Measurements from ENCODE around the gene CSTB.

The CSTB gene

DNA sequence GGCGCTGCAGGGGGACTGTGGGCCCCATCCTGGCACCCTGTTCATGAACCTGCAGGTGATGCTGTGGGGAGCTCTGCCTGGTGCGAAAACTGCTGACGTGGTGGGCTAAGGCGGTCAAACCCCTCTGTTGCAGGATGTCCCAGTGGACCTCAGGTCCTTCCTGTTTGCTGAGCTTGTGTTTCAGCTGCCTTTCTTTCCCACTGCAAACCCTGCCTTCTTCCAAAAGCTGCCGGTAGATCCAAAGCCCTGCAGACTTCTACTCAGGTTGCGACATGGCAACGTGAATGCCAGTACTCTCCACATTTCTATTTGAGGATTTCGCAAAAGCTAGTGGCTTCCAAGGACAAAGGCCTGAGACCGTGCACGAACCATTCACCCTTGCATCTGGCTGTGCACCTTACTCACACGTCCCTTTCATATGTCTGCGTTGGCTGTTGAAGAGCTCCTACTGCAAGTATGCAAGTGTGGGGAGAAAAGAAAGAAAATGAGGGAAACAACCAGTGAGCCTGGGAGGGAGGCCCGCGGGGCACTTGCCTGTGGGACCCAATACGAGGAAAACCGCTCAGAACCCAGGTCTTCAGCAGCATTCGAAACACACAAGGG lies 7.1 kb upstream of the CSTB start (continued):
- TF ChIP-seq, protein P1, sequence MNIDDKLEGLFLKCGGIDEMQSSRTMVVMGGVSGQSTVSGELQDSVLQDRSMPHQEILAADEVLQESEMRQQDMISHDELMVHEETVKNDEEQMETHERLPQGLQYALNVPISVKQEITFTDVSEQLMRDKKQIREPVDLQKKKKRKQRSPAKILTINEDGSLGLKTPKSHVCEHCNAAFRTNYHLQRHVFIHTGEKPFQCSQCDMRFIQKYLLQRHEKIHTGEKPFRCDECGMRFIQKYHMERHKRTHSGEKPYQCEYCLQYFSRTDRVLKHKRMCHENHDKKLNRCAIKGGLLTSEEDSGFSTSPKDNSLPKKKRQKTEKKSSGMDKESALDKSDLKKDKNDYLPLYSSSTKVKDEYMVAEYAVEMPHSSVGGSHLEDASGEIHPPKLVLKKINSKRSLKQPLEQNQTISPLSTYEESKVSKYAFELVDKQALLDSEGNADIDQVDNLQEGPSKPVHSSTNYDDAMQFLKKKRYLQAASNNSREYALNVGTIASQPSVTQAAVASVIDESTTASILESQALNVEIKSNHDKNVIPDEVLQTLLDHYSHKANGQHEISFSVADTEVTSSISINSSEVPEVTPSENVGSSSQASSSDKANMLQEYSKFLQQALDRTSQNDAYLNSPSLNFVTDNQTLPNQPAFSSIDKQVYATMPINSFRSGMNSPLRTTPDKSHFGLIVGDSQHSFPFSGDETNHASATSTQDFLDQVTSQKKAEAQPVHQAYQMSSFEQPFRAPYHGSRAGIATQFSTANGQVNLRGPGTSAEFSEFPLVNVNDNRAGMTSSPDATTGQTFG (tag by site-specific recombination; IDR thresholded peaks at IDR 0.05; ENCODE audit: borderline replicate concordance): no peak

DNA sequence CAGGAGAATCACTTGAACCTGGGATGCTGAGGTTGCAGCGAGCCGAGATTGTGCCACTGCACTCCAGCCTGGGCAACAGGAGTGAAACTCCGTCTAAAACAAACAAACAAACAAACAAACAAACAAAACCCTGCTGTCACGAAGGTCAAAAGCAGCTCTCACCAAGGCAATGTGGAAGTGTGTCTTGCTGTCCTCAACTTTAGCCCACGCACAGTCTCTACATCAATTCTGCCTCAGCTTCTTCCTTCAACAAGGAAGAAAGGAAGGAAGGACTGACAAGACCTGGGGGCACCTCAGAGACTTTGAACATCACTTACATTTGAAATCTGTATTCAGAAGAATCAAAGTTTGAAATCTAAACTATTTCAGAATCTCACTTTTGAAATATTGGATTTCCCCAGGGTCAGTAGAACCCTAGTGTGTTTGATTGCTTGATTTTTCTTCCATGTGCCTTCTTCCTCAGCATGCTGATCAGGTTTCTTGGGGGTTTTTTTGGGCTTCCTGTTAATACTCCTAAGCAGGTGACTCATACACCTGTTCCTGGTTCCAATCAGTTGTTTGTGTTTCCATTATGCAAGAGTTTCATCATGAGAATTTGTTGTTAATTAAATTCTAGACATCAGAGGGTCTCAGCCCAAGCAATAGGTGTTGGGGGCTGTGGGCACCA lies 6.5 kb upstream of the CSTB start:
- ChIA-PET POLR2A (no interaction called here), CTCF (interaction anchor here (0.5 to 1.2 kb wide), 3 partner anchors 10 to 54 kb away, joined by 3 to 5 read pairs (median 5); no protein-coding TSS in a partner anchor)
- no peaks in the 10 kb centered on the region for H3K9me3 ChIP-seq (ENCODE audit: control insufficient read depth, insufficient read depth, low read depth, low read length)
- no peak overlapping the region for H3K27ac ChIP-seq (ENCODE audit: extremely low read depth, low read depth, low read length)
- H3K4me1 ChIP-seq (ENCODE audit: control insufficient read depth, insufficient read depth, low read length): no peaks in the 10 kb centered on the region
- no peaks in the 10 kb centered on the region for H3K36me3 ChIP-seq (ENCODE audit: control insufficient read depth in 2 of 2, insufficient read depth in 1 of 2, low read length in 2 of 2)
- TF ChIP-seq ZNF10 (tag by site-specific recombination; IDR thresholded peaks at IDR 0.05) (peak; percentile 84), SCRT2 (tag by site-specific recombination; IDR thresholded peaks at IDR 0.05) (peak; percentile 86), ZBTB8A (tag by site-specific recombination; IDR thresholded peaks at IDR 0.05) (no peak), ZNF548 (tag by site-specific recombination; IDR thresholded peaks at IDR 0.05) (no peak)
- TF ChIP-seq, protein P2, sequence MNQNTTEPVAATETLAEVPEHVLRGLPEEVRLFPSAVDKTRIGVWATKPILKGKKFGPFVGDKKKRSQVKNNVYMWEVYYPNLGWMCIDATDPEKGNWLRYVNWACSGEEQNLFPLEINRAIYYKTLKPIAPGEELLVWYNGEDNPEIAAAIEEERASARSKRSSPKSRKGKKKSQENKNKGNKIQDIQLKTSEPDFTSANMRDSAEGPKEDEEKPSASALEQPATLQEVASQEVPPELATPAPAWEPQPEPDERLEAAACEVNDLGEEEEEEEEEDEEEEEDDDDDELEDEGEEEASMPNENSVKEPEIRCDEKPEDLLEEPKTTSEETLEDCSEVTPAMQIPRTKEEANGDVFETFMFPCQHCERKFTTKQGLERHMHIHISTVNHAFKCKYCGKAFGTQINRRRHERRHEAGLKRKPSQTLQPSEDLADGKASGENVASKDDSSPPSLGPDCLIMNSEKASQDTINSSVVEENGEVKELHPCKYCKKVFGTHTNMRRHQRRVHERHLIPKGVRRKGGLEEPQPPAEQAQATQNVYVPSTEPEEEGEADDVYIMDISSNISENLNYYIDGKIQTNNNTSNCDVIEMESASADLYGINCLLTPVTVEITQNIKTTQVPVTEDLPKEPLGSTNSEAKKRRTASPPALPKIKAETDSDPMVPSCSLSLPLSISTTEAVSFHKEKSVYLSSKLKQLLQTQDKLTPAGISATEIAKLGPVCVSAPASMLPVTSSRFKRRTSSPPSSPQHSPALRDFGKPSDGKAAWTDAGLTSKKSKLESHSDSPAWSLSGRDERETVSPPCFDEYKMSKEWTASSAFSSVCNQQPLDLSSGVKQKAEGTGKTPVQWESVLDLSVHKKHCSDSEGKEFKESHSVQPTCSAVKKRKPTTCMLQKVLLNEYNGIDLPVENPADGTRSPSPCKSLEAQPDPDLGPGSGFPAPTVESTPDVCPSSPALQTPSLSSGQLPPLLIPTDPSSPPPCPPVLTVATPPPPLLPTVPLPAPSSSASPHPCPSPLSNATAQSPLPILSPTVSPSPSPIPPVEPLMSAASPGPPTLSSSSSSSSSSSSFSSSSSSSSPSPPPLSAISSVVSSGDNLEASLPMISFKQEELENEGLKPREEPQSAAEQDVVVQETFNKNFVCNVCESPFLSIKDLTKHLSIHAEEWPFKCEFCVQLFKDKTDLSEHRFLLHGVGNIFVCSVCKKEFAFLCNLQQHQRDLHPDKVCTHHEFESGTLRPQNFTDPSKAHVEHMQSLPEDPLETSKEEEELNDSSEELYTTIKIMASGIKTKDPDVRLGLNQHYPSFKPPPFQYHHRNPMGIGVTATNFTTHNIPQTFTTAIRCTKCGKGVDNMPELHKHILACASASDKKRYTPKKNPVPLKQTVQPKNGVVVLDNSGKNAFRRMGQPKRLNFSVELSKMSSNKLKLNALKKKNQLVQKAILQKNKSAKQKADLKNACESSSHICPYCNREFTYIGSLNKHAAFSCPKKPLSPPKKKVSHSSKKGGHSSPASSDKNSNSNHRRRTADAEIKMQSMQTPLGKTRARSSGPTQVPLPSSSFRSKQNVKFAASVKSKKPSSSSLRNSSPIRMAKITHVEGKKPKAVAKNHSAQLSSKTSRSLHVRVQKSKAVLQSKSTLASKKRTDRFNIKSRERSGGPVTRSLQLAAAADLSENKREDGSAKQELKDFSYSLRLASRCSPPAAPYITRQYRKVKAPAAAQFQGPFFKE (tag by site-specific recombination; IDR thresholded peaks at IDR 0.05; ENCODE audit: borderline replicate concordance): no peak
- TF ChIP-seq, protein P3, sequence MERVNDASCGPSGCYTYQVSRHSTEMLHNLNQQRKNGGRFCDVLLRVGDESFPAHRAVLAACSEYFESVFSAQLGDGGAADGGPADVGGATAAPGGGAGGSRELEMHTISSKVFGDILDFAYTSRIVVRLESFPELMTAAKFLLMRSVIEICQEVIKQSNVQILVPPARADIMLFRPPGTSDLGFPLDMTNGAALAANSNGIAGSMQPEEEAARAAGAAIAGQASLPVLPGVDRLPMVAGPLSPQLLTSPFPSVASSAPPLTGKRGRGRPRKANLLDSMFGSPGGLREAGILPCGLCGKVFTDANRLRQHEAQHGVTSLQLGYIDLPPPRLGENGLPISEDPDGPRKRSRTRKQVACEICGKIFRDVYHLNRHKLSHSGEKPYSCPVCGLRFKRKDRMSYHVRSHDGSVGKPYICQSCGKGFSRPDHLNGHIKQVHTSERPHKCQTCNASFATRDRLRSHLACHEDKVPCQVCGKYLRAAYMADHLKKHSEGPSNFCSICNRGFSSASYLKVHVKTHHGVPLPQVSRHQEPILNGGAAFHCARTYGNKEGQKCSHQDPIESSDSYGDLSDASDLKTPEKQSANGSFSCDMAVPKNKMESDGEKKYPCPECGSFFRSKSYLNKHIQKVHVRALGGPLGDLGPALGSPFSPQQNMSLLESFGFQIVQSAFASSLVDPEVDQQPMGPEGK (tag by site-specific recombination; IDR thresholded peaks at IDR 0.05): 0 out of 2 replicates have a peak, but pooled peaks have one; percentile 13
- TF ChIP-seq, protein P4, sequence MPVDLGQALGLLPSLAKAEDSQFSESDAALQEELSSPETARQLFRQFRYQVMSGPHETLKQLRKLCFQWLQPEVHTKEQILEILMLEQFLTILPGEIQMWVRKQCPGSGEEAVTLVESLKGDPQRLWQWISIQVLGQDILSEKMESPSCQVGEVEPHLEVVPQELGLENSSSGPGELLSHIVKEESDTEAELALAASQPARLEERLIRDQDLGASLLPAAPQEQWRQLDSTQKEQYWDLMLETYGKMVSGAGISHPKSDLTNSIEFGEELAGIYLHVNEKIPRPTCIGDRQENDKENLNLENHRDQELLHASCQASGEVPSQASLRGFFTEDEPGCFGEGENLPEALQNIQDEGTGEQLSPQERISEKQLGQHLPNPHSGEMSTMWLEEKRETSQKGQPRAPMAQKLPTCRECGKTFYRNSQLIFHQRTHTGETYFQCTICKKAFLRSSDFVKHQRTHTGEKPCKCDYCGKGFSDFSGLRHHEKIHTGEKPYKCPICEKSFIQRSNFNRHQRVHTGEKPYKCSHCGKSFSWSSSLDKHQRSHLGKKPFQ (tag by site-specific recombination; IDR thresholded peaks at IDR 0.05): no peak
- H3K4me3 ChIP-seq (ENCODE audit: low read depth, low read length): no peak overlapping the region

DNA sequence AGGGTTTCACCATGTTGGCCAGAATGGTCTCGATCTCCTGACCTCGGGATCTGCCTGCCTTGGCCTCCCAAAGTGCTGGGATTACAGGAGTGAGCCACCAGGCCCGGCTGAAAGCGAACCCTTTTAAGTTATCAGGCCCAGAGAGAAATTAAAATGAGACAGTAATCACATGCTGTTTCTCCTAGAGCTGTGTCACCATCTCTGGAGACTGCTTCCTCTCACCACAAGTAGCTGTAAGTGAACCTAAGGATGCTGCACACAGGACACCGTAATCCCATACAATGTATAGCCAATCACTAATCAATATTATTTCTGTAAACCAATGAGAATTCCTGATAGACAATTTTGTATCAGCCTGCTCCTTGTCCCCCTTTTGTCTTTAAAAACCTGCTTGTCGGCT lies 5.7 kb upstream of the CSTB start:
- ChIA-PET CTCF (interaction anchor here (0.5 to 1.2 kb wide), 2 partner anchors 42 to 53 kb away, joined by 3 to 5 read pairs; no protein-coding TSS in a partner anchor), POLR2A (no interaction called here)
- no peak overlapping the region for H3K4me3 ChIP-seq (ENCODE audit: low read depth, low read length)
- H3K36me3 ChIP-seq (ENCODE audit: control insufficient read depth in 2 of 2, insufficient read depth in 1 of 2, low read length in 2 of 2): no peaks in the 10 kb centered on the region
- no peak overlapping the region for H3K27ac ChIP-seq (ENCODE audit: extremely low read depth, low read depth, low read length)
- no peaks in the 10 kb centered on the region for H3K9me3 ChIP-seq (ENCODE audit: control insufficient read depth, insufficient read depth, low read depth, low read length)
- H3K4me1 ChIP-seq (ENCODE audit: control insufficient read depth, insufficient read depth, low read length): no peaks in the 10 kb centered on the region
- no peak for TF ChIP-seq ZNF184 (tag by site-specific recombination; IDR thresholded peaks at IDR 0.05)
- TF ChIP-seq, protein P5, sequence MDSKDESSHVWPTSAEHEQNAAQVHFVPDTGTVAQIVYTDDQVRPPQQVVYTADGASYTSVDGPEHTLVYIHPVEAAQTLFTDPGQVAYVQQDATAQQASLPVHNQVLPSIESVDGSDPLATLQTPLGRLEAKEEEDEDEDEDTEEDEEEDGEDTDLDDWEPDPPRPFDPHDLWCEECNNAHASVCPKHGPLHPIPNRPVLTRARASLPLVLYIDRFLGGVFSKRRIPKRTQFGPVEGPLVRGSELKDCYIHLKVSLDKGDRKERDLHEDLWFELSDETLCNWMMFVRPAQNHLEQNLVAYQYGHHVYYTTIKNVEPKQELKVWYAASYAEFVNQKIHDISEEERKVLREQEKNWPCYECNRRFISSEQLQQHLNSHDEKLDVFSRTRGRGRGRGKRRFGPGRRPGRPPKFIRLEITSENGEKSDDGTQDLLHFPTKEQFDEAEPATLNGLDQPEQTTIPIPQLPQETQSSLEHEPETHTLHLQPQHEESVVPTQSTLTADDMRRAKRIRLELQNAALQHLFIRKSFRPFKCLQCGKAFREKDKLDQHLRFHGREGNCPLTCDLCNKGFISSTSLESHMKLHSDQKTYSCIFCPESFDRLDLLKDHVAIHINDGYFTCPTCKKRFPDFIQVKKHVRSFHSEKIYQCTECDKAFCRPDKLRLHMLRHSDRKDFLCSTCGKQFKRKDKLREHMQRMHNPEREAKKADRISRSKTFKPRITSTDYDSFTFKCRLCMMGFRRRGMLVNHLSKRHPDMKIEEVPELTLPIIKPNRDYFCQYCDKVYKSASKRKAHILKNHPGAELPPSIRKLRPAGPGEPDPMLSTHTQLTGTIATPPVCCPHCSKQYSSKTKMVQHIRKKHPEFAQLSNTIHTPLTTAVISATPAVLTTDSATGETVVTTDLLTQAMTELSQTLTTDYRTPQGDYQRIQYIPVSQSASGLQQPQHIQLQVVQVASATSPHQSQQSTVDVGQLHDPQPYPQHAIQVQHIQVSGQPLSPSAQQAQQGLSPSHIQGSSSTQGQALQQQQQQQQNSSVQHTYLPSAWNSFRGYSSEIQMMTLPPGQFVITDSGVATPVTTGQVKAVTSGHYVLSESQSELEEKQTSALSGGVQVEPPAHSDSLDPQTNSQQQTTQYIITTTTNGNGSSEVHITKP (tag by site-specific recombination; IDR thresholded peaks at IDR 0.05): no peak
